Stimulated activated CD4-positive, alpha-beta T cell treated with anti-CD3 and anti-CD28 coated beads, Interleukin-2, amount 100 ng/mL, for 48 hours (primary cell): ENCODE measurements around the gene ARL17B.
"Not testable (repeated sequence)": the region's sequence is repeated elsewhere in the genome, so short reads cannot be mapped to it uniquely, and the experiment has no call there.

ENCODE experiments used
- DNase-seq, 2 donors: peaks; one replicate each; pipeline ENCODE4 v3.0.0-alpha.2; 2020

ARL17B gene

DNA sequence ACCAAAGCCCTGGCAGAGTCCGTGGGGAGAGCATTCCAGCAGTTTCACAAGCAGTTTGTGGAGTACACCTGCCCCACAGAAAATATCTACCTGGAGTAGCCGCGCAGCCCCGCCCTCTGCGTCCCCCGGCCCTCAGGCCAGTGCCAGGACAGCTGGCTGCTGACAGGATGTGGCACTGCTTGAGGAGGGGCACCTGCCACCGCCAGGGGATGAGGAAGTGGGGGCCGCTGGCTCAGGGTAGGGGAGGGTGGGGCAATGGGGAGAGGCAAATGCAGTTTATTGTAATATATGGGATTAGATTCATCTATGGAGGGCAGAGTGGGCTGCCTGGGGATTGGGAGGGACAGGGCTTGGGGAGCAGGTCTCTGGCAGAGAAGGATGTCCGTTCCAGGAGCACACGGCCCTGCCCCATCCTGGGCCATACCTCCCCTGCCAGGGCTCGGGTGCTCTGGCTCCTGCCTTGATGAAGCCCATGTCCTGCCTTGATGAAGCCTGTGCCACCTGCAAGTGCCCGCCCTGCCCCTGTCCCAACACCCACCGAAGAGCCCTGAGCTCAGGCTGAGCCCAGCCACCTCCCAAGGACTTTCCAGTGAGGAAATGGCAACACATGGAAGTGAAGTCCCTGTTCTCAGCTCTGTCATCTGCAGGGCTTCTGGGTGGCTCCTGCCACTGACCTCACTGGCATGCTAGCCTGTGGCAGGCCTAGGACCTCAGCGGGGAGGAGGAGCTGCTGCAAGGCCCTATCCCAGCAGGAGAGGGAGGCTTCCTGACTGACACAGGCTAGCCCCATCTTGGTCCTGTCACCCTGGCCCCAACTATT, 116.4 kb downstream of the ARL17B start:
- not testable (repeated sequence) for DNase-seq

- DNase-seq = not testable (repeated sequence)
Observed at GRCh38 chr17:46244339-46244913, 117.1 kb downstream of the ARL17B start.

DNA sequence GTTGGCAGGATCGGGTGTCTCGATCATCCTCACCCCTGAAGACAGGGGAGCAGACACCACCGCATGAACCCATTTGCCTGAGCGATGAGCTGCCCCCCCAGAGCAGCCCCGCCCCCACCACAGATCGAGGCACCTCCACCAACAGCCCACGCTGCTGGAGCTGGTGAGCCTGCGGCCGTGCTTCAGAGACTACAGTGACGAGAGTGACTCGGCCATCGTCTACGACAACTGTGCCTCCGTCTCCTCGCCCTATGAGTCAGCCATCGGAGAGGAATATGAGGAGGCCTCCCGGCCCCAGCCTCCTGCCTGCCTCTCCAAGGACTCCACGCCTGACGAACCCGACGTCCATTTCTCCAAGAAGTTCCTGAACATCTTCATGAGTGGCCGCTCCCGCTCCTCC, 117.6 kb downstream of the ARL17B start:
- DNase-seq = not testable (repeated sequence)

DNA sequence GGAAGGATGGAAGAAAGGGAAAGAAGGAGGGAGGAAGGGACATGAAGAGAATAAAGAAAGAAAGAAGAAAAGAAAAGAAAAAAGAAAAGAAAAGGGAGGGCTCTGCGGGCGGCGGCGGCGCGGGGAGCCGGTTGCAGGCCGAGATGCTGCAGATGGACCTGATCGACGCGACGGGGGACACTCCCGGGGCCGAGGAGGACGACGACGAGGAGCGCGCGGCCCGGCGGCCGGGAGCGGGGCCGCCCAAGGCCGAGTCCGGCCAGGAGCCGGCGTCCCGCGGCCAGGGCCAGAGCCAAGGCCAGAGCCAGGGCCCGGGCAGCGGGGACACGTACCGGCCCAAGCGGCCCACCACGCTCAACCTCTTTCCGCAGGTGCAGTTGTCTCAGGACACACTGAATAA, 118.1 kb downstream of the ARL17B start:
- DNase-seq = not testable (repeated sequence)

DNA sequence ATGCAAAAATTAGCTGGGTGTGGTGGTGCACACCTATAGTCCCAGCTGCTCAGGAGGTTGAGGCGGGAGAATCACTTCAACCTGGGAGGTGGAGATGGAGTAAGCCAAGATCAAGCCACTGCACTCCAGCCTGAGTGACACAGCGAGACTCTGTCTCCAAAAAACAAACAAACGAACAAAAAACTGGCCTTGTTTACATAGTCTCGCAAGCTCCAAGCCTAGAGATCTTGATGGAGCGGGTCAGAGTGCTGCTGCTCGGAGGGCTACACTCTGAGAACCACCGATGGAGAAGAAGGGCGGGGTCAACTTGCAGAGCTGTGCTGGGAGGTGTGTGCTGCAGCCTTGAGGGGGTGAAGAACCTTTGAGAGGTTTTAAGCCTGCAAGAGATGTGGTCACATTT, 130.2 kb downstream of the ARL17B start:
- DNase-seq = not testable (repeated sequence)

- peak; percentile 84 to 95 for DNase-seq
Observed at GRCh38 chr17:46225274-46225794, 136.2 kb downstream of the ARL17B start.

- DNase-seq = not testable (repeated sequence)
Observed at GRCh38 chr17:46224864-46225263, 136.7 kb downstream of the ARL17B start.
